IMR-90 (cell line): ENCODE results near the gene MFSD12. TPM values are rescaled to one million over a fixed set of nuclear protein-coding genes. Genes with fewer than 3 reads are reported as not detected.

ENCODE experiments used
- ATAC-seq: fragments of 200-7000 bp; cut with Tn5 transposase; 2 replicates; pipeline ENCODE4 v1.9.1; 2020; ENCODE audit warnings: low read depth, mild to moderate bottlenecking, moderate library complexity
- BruUV-seq: library from RNA; stranded (reverse); fragments of 400-500 nt; replicated peaks from 2 replicates; lab custom pipeline; 2021; lab: Mats Ljungman, UMichigan
- CTCF ChIA-PET: fragments of 300-600 bp; formaldehyde crosslinking; extraction: SDS; loops from one replicate; lab custom pipeline; 2021; ENCODE audit warnings: antibody characterized with exemption; lab: Yijun Ruan, JAX
- POLR2A ChIA-PET: fragments of 300-600 bp; sonication (Branson Sonifier 250); formaldehyde crosslinking; loops from one replicate; lab custom pipeline; 2022; ENCODE audit warnings: antibody characterized with exemption; ENCODE audit not compliant: unreplicated experiment; lab: Charles Lee
- DNase-seq: peaks from one replicate; pipeline ENCODE4 v3.0.0; 2013
- H2AFZ ChIP-seq: replicated peaks from 2 replicates; pipeline ENCODE3; 2013; ENCODE audit warnings: low read length, mild to moderate bottlenecking; ENCODE audit not compliant: poor library complexity
- H2AK5ac ChIP-seq: 2 replicates; pipeline ENCODE4 v1.6.1; 2013; ENCODE audit warnings: low read depth, low read length, inconsistent platforms
- H2AK9ac ChIP-seq: replicated peaks from 2 replicates; pipeline ENCODE3; 2013; ENCODE audit warnings: mild to moderate bottlenecking, low read depth, low read length, moderate library complexity; ENCODE audit not compliant: poor library complexity
- H2BK120ac ChIP-seq: 2 replicates; pipeline ENCODE4 v1.6.1; 2013; ENCODE audit warnings: low read depth, low read length, inconsistent platforms
- H2BK15ac ChIP-seq: 3 replicates; pipeline ENCODE4 v1.6.1; 2013; ENCODE audit warnings: low read depth, low read length, inconsistent platforms
- H2BK20ac ChIP-seq: 2 replicates; pipeline ENCODE4 v1.6.1; 2013; ENCODE audit warnings: low read depth, mild to moderate bottlenecking, inconsistent platforms, low read length, moderate library complexity
- H2BK5ac ChIP-seq: 2 replicates; pipeline ENCODE4 v1.6.1; 2013; ENCODE audit warnings: mild to moderate bottlenecking, low read depth, low read length, inconsistent platforms; ENCODE audit not compliant: poor library complexity, severe bottlenecking
- H3K14ac ChIP-seq: replicated peaks from 2 replicates; pipeline ENCODE4 v1.6.1; 2013; ENCODE audit warnings: low read depth, low read length, inconsistent platforms
- H3K18ac ChIP-seq: 2 replicates; pipeline ENCODE4 v1.6.1; 2013; ENCODE audit warnings: low read depth, low read length, control low read depth
- H3K23ac ChIP-seq: 2 replicates; pipeline ENCODE4 v1.6.1; 2013; ENCODE audit warnings: low read depth, low read length, inconsistent platforms
- H3K27ac ChIP-seq: 2 replicates; pipeline ENCODE4 v1.5.1; 2013; ENCODE audit warnings: mild to moderate bottlenecking, control low read depth, low read length; ENCODE audit not compliant: insufficient read depth
- H3K27me3 ChIP-seq: 2 replicates; pipeline ENCODE4 v1.6.1; 2013; ENCODE audit warnings: low read length; ENCODE audit not compliant: control insufficient read depth, insufficient read depth
- H3K36me3 ChIP-seq: 2 replicates; pipeline ENCODE4 v1.6.1; 2013; ENCODE audit warnings: low read length, mixed read lengths; ENCODE audit not compliant: control insufficient read depth, insufficient read depth
- H3K4ac ChIP-seq: 2 replicates; pipeline ENCODE4 v1.6.1; 2013; ENCODE audit warnings: low read depth, low read length, inconsistent platforms
- H3K4me1 ChIP-seq: 2 replicates; pipeline ENCODE4 v1.6.1; 2013; ENCODE audit warnings: low read length, mixed read lengths; ENCODE audit not compliant: control insufficient read depth, insufficient read depth
- H3K4me2 ChIP-seq: 2 replicates; pipeline ENCODE4 v1.6.1; 2013; ENCODE audit warnings: low read depth, mild to moderate bottlenecking, control low read depth, low read length, moderate library complexity
- H3K4me3 ChIP-seq: 2 replicates; pipeline ENCODE4 v1.5.1; 2013; ENCODE audit warnings: low read depth, mild to moderate bottlenecking, control low read depth, low read length, moderate library complexity; ENCODE audit not compliant: insufficient read depth
- H3K56ac ChIP-seq: 2 replicates; pipeline ENCODE4 v1.6.1; 2013; ENCODE audit warnings: low read length, inconsistent platforms; ENCODE audit not compliant: insufficient read depth; ENCODE audit errors: extremely low read depth
- H3K79me1 ChIP-seq, 2 experiments: 2 replicates each; pipeline ENCODE4 v1.6.1; 2013; ENCODE audit warnings: low read length in 2 of 2, inconsistent platforms in 1 of 2, low read depth in 1 of 2
- H3K9ac ChIP-seq: 2 replicates; pipeline ENCODE4 v1.6.1; 2013; ENCODE audit warnings: low read depth, low read length, control low read depth
- H3K9me1 ChIP-seq: 2 replicates; pipeline ENCODE4 v1.6.1; 2013; ENCODE audit warnings: low read length, inconsistent platforms; ENCODE audit not compliant: insufficient read depth
- H3K9me3 ChIP-seq: 2 replicates; pipeline ENCODE4 v1.6.1; 2013; ENCODE audit warnings: low read length; ENCODE audit not compliant: control insufficient read depth, insufficient read depth
- H4K20me1 ChIP-seq: 2 replicates; pipeline ENCODE4 v1.6.1; 2013; ENCODE audit warnings: low read length, inconsistent platforms; ENCODE audit not compliant: insufficient read depth
- H4K5ac ChIP-seq: 2 replicates; pipeline ENCODE4 v1.6.1; 2013; ENCODE audit warnings: mild to moderate bottlenecking, low read depth, low read length, control low read depth
- H4K8ac ChIP-seq, 2 experiments: 2 replicates each; pipeline ENCODE4 v1.6.1; 2013; ENCODE audit warnings: low read depth in 2 of 2, low read length in 2 of 2, control low read depth in 1 of 2, inconsistent platforms in 1 of 2
- H4K91ac ChIP-seq: 2 replicates; pipeline ENCODE4 v1.6.1; 2013; ENCODE audit warnings: low read depth, low read length, inconsistent platforms; ENCODE audit not compliant: insufficient read depth
- CHD1 ChIP-seq: IDR thresholded peaks from 2 replicates; pipeline ENCODE4 v1.6.1; 2012; ENCODE audit warnings: low read depth, low read length, improper control_type of control experiment
- FOS ChIP-seq: fragments of 150-350 bp; IDR thresholded peaks from 2 replicates; pipeline ENCODE4 v1.6.1; 2016; ENCODE audit warnings: low read depth, low read length
- MXI1 ChIP-seq: IDR thresholded peaks from 2 replicates; pipeline ENCODE4 v1.6.1; 2012; ENCODE audit warnings: low read depth, mild to moderate bottlenecking, low read length, moderate library complexity, borderline replicate concordance
- NFE2L2 ChIP-seq: fragments of 150-350 bp; IDR thresholded peaks from 2 replicates; pipeline ENCODE4 v1.6.1; 2016; ENCODE audit warnings: low read depth, mild to moderate bottlenecking, low read length
- POLR2A ChIP-seq: IDR thresholded peaks from 2 replicates; pipeline ENCODE4 v1.6.1; 2012; ENCODE audit warnings: mild to moderate bottlenecking, low read depth, low read length
- SMC3 ChIP-seq: fragments of 150-350 bp; IDR thresholded peaks from 2 replicates; pipeline ENCODE4 v1.6.1; 2016; ENCODE audit warnings: low read depth, mild to moderate bottlenecking, antibody characterized with exemption, low read length, moderate library complexity
- USF2 ChIP-seq: fragments of 150-350 bp; IDR thresholded peaks from 2 replicates; pipeline ENCODE4 v1.6.1; 2017; ENCODE audit warnings: mild to moderate bottlenecking, antibody characterized with exemption, low read length, low read depth
- WGBS, 2 experiments: methylation state at CpG; one replicate each; pipeline versions ENCODE4 v1.1.5 to v1.1.7; 2013; ENCODE audit warnings: missing lambda C conversion rate in 2 of 2; ENCODE audit not compliant: insufficient read length in 1 of 2; ENCODE audit errors: extremely low coverage in 2 of 2; 5-methylcytosine and 5-hydroxymethylcytosine counted together
- dilution Hi-C: fragments of 300-500 bp; cut with HindIII; formaldehyde crosslinking; loops from one replicate; pipeline ENCODE4 v1.14.3; 2018; ENCODE audit warnings: low sequenced_read_pairs; ENCODE audit not compliant: unreplicated experiment
- in situ Hi-C: fragments of 300-500 bp; cut with MboI; formaldehyde crosslinking; loops from 3 replicates; pipeline ENCODE4 v1.14.3; 2019; ENCODE audit warnings: low sequenced_read_pairs, inconsistent platforms, mixed read lengths
- intact Hi-C: fragments of 100-400 bp; cut with micrococcal nuclease; formaldehyde crosslinking; loops from 2 replicates; pipeline ENCODE4 v1.10.0; 2022
- polyA plus RNA-seq, 3 experiments: library from polyadenylated mRNA; depleted of rRNA; stranded (reverse); fragments of >200 nt; gene quantifications; 2 replicates each; pipeline ENCODE4 v1.2.3, GENCODE V29; 2012; ENCODE audit warnings: low replicate concordance in 1 of 3
- total RNA-seq: library from RNA; depleted of rRNA; stranded (reverse); fragments of >200 nt; gene quantifications from 2 replicates; pipeline ENCODE4 v1.2.3, GENCODE V29; 2012

The MFSD12 gene
- total and polyA plus RNA-seq, 2 of the 4 experiments (the other 2 are of a cell fraction), result 20.4 to 77.2 TPM

GRCh38 chr19:3538965-3539755, 18.2 kb downstream of the MFSD12 start, which contains the start of gene TEKTIP1 (continued):
- no peak for TF ChIP-seq FOS

- Histone ChIP-seq H3K18ac (no peak overlapping the region), H2BK15ac (no peak overlapping the region), H2BK120ac (no peak overlapping the region), H2AFZ (no peak overlapping the region), H3K36me3 (peaks cover 34% of the 10 kb centered on the region), H2BK5ac (no peak overlapping the region), H3K27ac (no peak overlapping the region), H3K4me2 (no peak overlapping the region), H3K23ac (no peak overlapping the region), H3K14ac (no peak overlapping the region), H3K4me3 (no peak overlapping the region), H2AK9ac (no peak overlapping the region), H3K4ac (no peak overlapping the region), H3K56ac (no peak overlapping the region), H4K20me1 (peaks cover 30% of the 10 kb centered on the region), H3K9me3 (no peaks in the 10 kb centered on the region), H4K8ac (no peak overlapping the region), H2AK5ac (no peak overlapping the region), H4K91ac (no peak overlapping the region), H3K9ac (no peak overlapping the region), H2BK20ac (no peak overlapping the region), H3K4me1 (no peaks in the 10 kb centered on the region), H3K9me1 (no peaks in the 10 kb centered on the region), H3K79me1 (peaks cover 9 to 31% of the 10 kb centered on the region in 2 experiments; a peak in 3 of 4 replicates), H4K5ac (no peak overlapping the region), H3K27me3 (no peaks in the 10 kb centered on the region)
- no TSS peak for BruUV-seq
- ChIA-PET POLR2A (no interaction called here), CTCF (no interaction called here)
- in situ Hi-C loops, result no loop called here
- intact Hi-C loops, result no loop called here
- 90% methylated on average over 8 of the region's 25 CpGs; no CpG with 5 or more reads in 1 of the 2 experiments for whole genome bisulfite sequencing, 2 experiments
- dilution Hi-C loops, result no loop called here
- no peak for TF ChIP-seq USF2
- no peak for TF ChIP-seq MXI1
- TF ChIP-seq NFE2L2, result no peak
- no peak for TF ChIP-seq POLR2A
- TF ChIP-seq SMC3, result no peak
- TF ChIP-seq CHD1, result no peak
- ATAC-seq (0 out of 2 replicates have a peak, but pooled peaks have one; percentile 7), DNase-seq (no peak)
Measured at GRCh38 chr19:3538258-3538929, 19.0 kb downstream of the MFSD12 start.
